Prostate gland (tissue), 2 donors: ENCODE measurements around the gene TNPO3.

Experiments
- POLR2A ChIP-seq: fragments of 450-650 bp; IDR thresholded peaks from one replicate; pipeline ENCODE4 v1.6.1; 2016; ENCODE audit warnings: antibody characterized with exemption, mild to moderate bottlenecking
- TF ChIP-seq, protein P1 (sequence below), 4 experiments: fragments of 200-600 bp in 2 of 4; fragments of 450-650 bp in 2 of 4; sonication (generic) in 2 of 4; IDR thresholded peaks; 1 replicate in 3 of 4; 2 replicates in 1 of 4; pipeline ENCODE4 v1.5.1; 2016 to 2019; ENCODE audit warnings: antibody characterized with exemption in 4 of 4, mild to moderate bottlenecking in 2 of 4, moderate library complexity in 2 of 4

DNA sequence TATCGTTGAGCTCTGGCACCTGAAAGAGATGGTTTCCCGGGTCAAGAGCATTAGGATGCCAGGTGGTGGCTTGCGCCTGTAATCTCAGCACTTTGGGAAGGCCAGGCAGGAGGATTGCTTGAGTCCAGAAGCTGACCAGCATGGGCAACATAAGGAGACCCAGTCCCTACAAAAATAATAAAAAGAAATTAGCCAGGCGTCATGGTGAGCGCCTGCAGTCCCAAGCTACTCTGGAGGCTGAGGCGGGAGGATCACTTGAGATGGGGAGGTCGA lies 138.3 kb downstream of the TNPO3 start:
- TF ChIP-seq, protein P1, sequence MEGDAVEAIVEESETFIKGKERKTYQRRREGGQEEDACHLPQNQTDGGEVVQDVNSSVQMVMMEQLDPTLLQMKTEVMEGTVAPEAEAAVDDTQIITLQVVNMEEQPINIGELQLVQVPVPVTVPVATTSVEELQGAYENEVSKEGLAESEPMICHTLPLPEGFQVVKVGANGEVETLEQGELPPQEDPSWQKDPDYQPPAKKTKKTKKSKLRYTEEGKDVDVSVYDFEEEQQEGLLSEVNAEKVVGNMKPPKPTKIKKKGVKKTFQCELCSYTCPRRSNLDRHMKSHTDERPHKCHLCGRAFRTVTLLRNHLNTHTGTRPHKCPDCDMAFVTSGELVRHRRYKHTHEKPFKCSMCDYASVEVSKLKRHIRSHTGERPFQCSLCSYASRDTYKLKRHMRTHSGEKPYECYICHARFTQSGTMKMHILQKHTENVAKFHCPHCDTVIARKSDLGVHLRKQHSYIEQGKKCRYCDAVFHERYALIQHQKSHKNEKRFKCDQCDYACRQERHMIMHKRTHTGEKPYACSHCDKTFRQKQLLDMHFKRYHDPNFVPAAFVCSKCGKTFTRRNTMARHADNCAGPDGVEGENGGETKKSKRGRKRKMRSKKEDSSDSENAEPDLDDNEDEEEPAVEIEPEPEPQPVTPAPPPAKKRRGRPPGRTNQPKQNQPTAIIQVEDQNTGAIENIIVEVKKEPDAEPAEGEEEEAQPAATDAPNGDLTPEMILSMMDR (IDR thresholded peaks at IDR 0.05), result no peak
- no peak for TF ChIP-seq POLR2A
